GM12878 (cell line): ENCODE data around the gene SLC24A3. TPM values are rescaled to one million over a fixed set of nuclear protein-coding genes. Genes with fewer than 3 reads are reported as not detected.

Source experiments
- ATAC-seq: fragments of 200-7000 bp; cut with Tn5 transposase; 3 replicates; pipeline ENCODE4 v1.9.1; 2020; ENCODE audit warnings: mild to moderate bottlenecking, moderate library complexity
- BruUV-seq: library from RNA; stranded (reverse); fragments of 400-500 nt; replicated peaks from 2 replicates; lab custom pipeline; 2021; lab: Mats Ljungman, UMichigan
- CTCF ChIA-PET: fragments of 300-600 bp; sonication (Branson Sonifier 250); formaldehyde crosslinking; extraction: SDS; loops from one replicate; lab custom pipeline; 2021; ENCODE audit warnings: inconsistent platforms; lab: Yijun Ruan, JAX
- POLR2A ChIA-PET: fragments of 350-600 bp; formaldehyde crosslinking; extraction: SDS; loops from one replicate; lab custom pipeline; 2021; ENCODE audit warnings: inconsistent platforms; lab: Charles Lee
- RAD21 ChIA-PET: fragments of 300-600 bp; sonication (Branson Sonifier 250); formaldehyde crosslinking; loops from one replicate; lab custom pipeline; 2023; ENCODE audit warnings: antibody characterized with exemption; ENCODE audit not compliant: unreplicated experiment; lab: Charles Lee
- SMC1A ChIA-PET: fragments of 300-600 bp; sonication (Branson Sonifier 250); formaldehyde crosslinking; loops from one replicate; lab custom pipeline; 2023; ENCODE audit not compliant: unreplicated experiment, uncharacterized antibody; lab: Charles Lee
- DNase-seq: peaks from one replicate; pipeline ENCODE4 v3.0.0-alpha.2; 2011; ENCODE audit warnings: low read depth, low spot score
- FAIRE-seq: peaks from 3 replicates; lab custom pipeline; 2011; peaks lifted over from hg19 to GRCh38; lab: Jason Lieb, UNC
- H2AFZ ChIP-seq: 2 replicates; pipeline ENCODE4 v1.6.0; 2011; ENCODE audit warnings: low read depth, low read length, control low read depth; ENCODE audit not compliant: control insufficient read depth
- H3K27ac ChIP-seq: 2 replicates; pipeline ENCODE4 v1.5.1; 2011; ENCODE audit warnings: control low read depth; ENCODE audit not compliant: control insufficient read depth, insufficient read depth
- H3K27me3 ChIP-seq, 2 experiments: replicated peaks in 1 of 2; 2 replicates each; pipeline versions ENCODE4 v1.6.0 to v1.6.1; 2011; ENCODE audit warnings: low read length in 1 of 2; ENCODE audit not compliant: control insufficient read depth in 2 of 2, insufficient read depth in 2 of 2
- H3K36me3 ChIP-seq, 2 experiments: 2 replicates each; pipeline ENCODE4 v1.5.1; 2011; ENCODE audit warnings: low read length in 1 of 2; ENCODE audit not compliant: control insufficient read depth in 2 of 2, insufficient read depth in 2 of 2
- H3K4me1 ChIP-seq: 2 replicates; pipeline ENCODE4 v1.6.1; 2011; ENCODE audit warnings: mild to moderate bottlenecking, low read length, moderate library complexity, mixed read lengths; ENCODE audit not compliant: control insufficient read depth, insufficient read depth
- H3K4me2 ChIP-seq: 2 replicates; pipeline ENCODE4 v1.6.0; 2011; ENCODE audit warnings: control low read depth; ENCODE audit not compliant: control insufficient read depth, insufficient read depth
- H3K4me3 ChIP-seq: fragments of 200-600 bp; sonication (generic); 2 replicates; pipeline ENCODE4 v1.5.1; 2016
- H3K79me2 ChIP-seq: 2 replicates; pipeline ENCODE4 v1.6.0; 2011; ENCODE audit warnings: low read length; ENCODE audit not compliant: control insufficient read depth, insufficient read depth
- H3K9ac ChIP-seq: 2 replicates; pipeline ENCODE4 v1.8.0; 2011; ENCODE audit warnings: low read length, control low read depth, mixed read lengths; ENCODE audit not compliant: control insufficient read depth, insufficient read depth
- H3K9me3 ChIP-seq: replicated peaks from 3 replicates; pipeline ENCODE4 v1.5.1; 2011; ENCODE audit warnings: mild to moderate bottlenecking, low read length; ENCODE audit not compliant: control insufficient read depth, insufficient read depth
- H4K20me1 ChIP-seq: 2 replicates; pipeline ENCODE4 v1.6.0; 2011; ENCODE audit not compliant: control insufficient read depth, insufficient read depth
- CHD2 ChIP-seq: IDR thresholded peaks from 2 replicates; pipeline ENCODE4 v1.6.1; 2011; ENCODE audit warnings: low read depth, low read length, improper control_type of control experiment, borderline replicate concordance
- HSF1 ChIP-seq: fragments of 150-350 bp; IDR thresholded peaks from 2 replicates; pipeline ENCODE4 v1.6.1; 2014; ENCODE audit warnings: mild to moderate bottlenecking, low read depth, low read length
- LARP7 ChIP-seq: fragments of 450-650 bp; IDR thresholded peaks from 2 replicates; pipeline ENCODE4 v1.6.1; 2017; ENCODE audit warnings: mild to moderate bottlenecking
- NFIC ChIP-seq: IDR thresholded peaks from 2 replicates; pipeline ENCODE4 v1.6.1; 2012; ENCODE audit warnings: low read depth, mild to moderate bottlenecking, inconsistent platforms, low read length, moderate library complexity
- NKRF ChIP-seq: fragments of 450-650 bp; conservative IDR thresholded peaks from 2 replicates; pipeline ENCODE4 v1.6.1; 2017; ENCODE audit warnings: mild to moderate bottlenecking, moderate library complexity
- SREBF1 ChIP-seq: IDR thresholded peaks from 2 replicates; pipeline ENCODE4 v1.6.1; 2012; ENCODE audit warnings: mild to moderate bottlenecking, low read length
- STAT1 ChIP-seq: fragments of 450-650 bp; conservative IDR thresholded peaks from 2 replicates; pipeline ENCODE4 v1.6.1; 2014; ENCODE audit warnings: antibody characterized with exemption, mild to moderate bottlenecking
- SUPT20H ChIP-seq: IDR thresholded peaks from 2 replicates; pipeline ENCODE4 v1.6.1; 2011; ENCODE audit warnings: low read depth, mild to moderate bottlenecking, low read length, moderate library complexity, borderline replicate concordance; ENCODE audit not compliant: control insufficient read depth
- SUZ12 ChIP-seq: fragments of 200-600 bp; sonication (generic); IDR thresholded peaks from one replicate; pipeline ENCODE4 v1.6.1; 2018; ENCODE audit warnings: antibody characterized with exemption, mild to moderate bottlenecking; ENCODE audit not compliant: unreplicated experiment
- WGBS: methylation state at CpG from one replicate; pipeline ENCODE4 v1.1.6; 2016; ENCODE audit warnings: low lambda C conversion rate; ENCODE audit not compliant: insufficient replicate concordance, insufficient coverage; ENCODE audit errors: missing lambda C conversion rate; 5-methylcytosine and 5-hydroxymethylcytosine counted together
- in situ Hi-C: fragments of 300-500 bp; cut with MboI; formaldehyde crosslinking; loops from 9 replicates; pipeline ENCODE4 v1.14.3; 2018; ENCODE audit warnings: mixed read lengths
- intact Hi-C: fragments of 100-400 bp; cut with micrococcal nuclease; formaldehyde crosslinking; loops from one replicate; pipeline ENCODE4 v1.14.2; 2022; ENCODE audit not compliant: unreplicated experiment
- polyA plus RNA-seq, 11 experiments: library from polyadenylated mRNA; depleted of rRNA in 4 of 11; unstranded in 6 of 11; stranded (reverse) in 5 of 11; fragments of >200 nt; fragmentation: Nextera tagmentation in 4 of 11; fragmentation: Illumina TruSeq in 1 of 11; extraction: Ambion mirVana in 4 of 11; extraction: Trizol in 1 of 11; gene quantifications; 1 replicate in 1 of 11; 2 replicates in 10 of 11; pipeline versions ENCODE4 v1.2.1 to v1.2.3, GENCODE V29; 2011 to 2016; ENCODE audit warnings: inconsistent platforms in 2 of 11, missing spikeins in 2 of 11, low read depth in 1 of 11
- total RNA-seq, 4 experiments: library from RNA; depleted of rRNA in 3 of 4; stranded (reverse); fragments of >200 nt in 3 of 4; fragmentation: Illumina TruSeq in 1 of 4; extraction: Trizol in 1 of 4; gene quantifications; 2 replicates each; pipeline versions ENCODE4 v1.2.1 to v1.2.3, GENCODE V29; 2013 to 2021

The SLC24A3 gene
- total and polyA plus RNA-seq, 10 of the 15 experiments (the other 5 are each of a cell fraction or from before 2014, with no cell fraction given) = 0.04 TPM; not detected in 9

GRCh38 chr20:19565736-19566135 lies 353.3 kb downstream of the SLC24A3 start:
- in situ Hi-C loops = no loop called here
- Histone ChIP-seq H3K36me3 (no peaks in the 10 kb centered on the region), H3K27ac (no peak overlapping the region), H3K4me2 (no peak overlapping the region), H3K79me2 (no peaks in the 10 kb centered on the region), H3K27me3 (no peaks in the 10 kb centered on the region), H3K9me3 (no peaks in the 10 kb centered on the region; the same call in 2 of the 3 replicates), H4K20me1 (no peaks in the 10 kb centered on the region), H3K4me1 (no peaks in the 10 kb centered on the region), H3K4me3 (no peak overlapping the region), H2AFZ (no peak overlapping the region), H3K9ac (no peak overlapping the region)
- TF ChIP-seq SUPT20H (no peak), NFIC (no peak), STAT1 (no peak), NKRF (no peak), SUZ12 (no peak), CHD2 (no peak), LARP7 (no peak), SREBF1 (no peak), HSF1 (no peak)
- intact Hi-C loops = no loop called here
- WGBS = 0% methylated on average over 2 of the region's 2 CpGs
- FAIRE-seq (no peak), ATAC-seq (no peak), DNase-seq (no peak)
- BruUV-seq = no TSS peak
- ChIA-PET SMC1A (no interaction called here), CTCF (no interaction called here), RAD21 (no interaction called here), POLR2A (no interaction called here)
